Panc1 (cell line): Measurements from ENCODE around the gene DOCK4. TPM values are rescaled to one million over a fixed set of nuclear protein-coding genes. Genes with fewer than 3 reads are reported as not detected.

Source experiments
- ATAC-seq: fragments of 200-7000 bp; cut with Tn5 transposase; 2 replicates; pipeline ENCODE4 v1.9.1; 2020; ENCODE audit warnings: mild to moderate bottlenecking, moderate library complexity
- BruUV-seq: library from RNA; stranded (reverse); fragments of 400-500 nt; replicated peaks from 2 replicates; lab custom pipeline; 2021; lab: Mats Ljungman, UMichigan
- CTCF ChIA-PET: fragments of 300-600 bp; sonication (Branson Sonifier 250); formaldehyde crosslinking; loops from one replicate; lab custom pipeline; 2022; ENCODE audit warnings: antibody characterized with exemption; lab: Charles Lee
- POLR2A ChIA-PET: fragments of 300-600 bp; sonication (Branson Sonifier 250); formaldehyde crosslinking; loops from one replicate; lab custom pipeline; 2022; ENCODE audit warnings: antibody characterized with exemption; lab: Charles Lee
- DNase-seq: peaks from one replicate; pipeline ENCODE4 v3.0.0-alpha.2; 2010; ENCODE audit warnings: low read depth, low spot score
- H3K27ac ChIP-seq: 2 replicates; pipeline ENCODE4 v1.5.1; 2011; ENCODE audit warnings: mild to moderate bottlenecking, low read length, inconsistent platforms
- H3K27me3 ChIP-seq: fragments of 200-500 bp; sonication (Bioruptor generic); 2 replicates; pipeline ENCODE4 v1.6.0; 2014; ENCODE audit warnings: low read length, inconsistent platforms; ENCODE audit not compliant: control insufficient read depth, insufficient read depth
- H3K36me3 ChIP-seq: fragments of 200-500 bp; sonication (Bioruptor generic); 2 replicates; pipeline ENCODE4 v1.5.1; 2014; ENCODE audit warnings: inconsistent platforms, mild to moderate bottlenecking, low read length, moderate library complexity; ENCODE audit not compliant: control insufficient read depth, insufficient read depth
- H3K4me1 ChIP-seq: 2 replicates; pipeline ENCODE4 v1.5.1; 2011; ENCODE audit warnings: inconsistent platforms, mild to moderate bottlenecking, low read length, moderate library complexity; ENCODE audit not compliant: control insufficient read depth, insufficient read depth
- H3K4me3 ChIP-seq, 2 experiments: 2 replicates each; pipeline ENCODE4 v1.5.1; 2011 to 2012; ENCODE audit warnings: low read depth in 2 of 2, low read length in 2 of 2, mild to moderate bottlenecking in 2 of 2, inconsistent platforms in 1 of 2, moderate library complexity in 1 of 2
- H3K9me3 ChIP-seq: fragments of 200-500 bp; sonication (Bioruptor generic); 2 replicates; pipeline ENCODE4 v1.5.1; 2014; ENCODE audit warnings: low read depth, mild to moderate bottlenecking, inconsistent platforms, low read length, moderate library complexity; ENCODE audit not compliant: control insufficient read depth, insufficient read depth
- CTCF ChIP-seq: fragments of 450-650 bp; IDR thresholded peaks from 2 replicates; pipeline ENCODE4 v1.5.1; 2017; ENCODE audit warnings: mild to moderate bottlenecking
- POLR2AphosphoS5 ChIP-seq: IDR thresholded peaks from 2 replicates; pipeline ENCODE4 v1.6.1; 2012; ENCODE audit warnings: mild to moderate bottlenecking, low read depth, low read length, moderate library complexity
- REST ChIP-seq, 2 experiments: IDR thresholded peaks; 2 replicates each; pipeline ENCODE4 v1.6.1; 2011 to 2012; ENCODE audit warnings: low read depth in 2 of 2, control low read depth in 1 of 2, low read length in 1 of 2, mild to moderate bottlenecking in 1 of 2, moderate library complexity in 1 of 2; ENCODE audit not compliant: insufficient read depth in 1 of 2
- SIN3A ChIP-seq: IDR thresholded peaks from 2 replicates; pipeline ENCODE4 v1.6.1; 2012; ENCODE audit warnings: low read depth, mild to moderate bottlenecking, low read length, moderate library complexity, borderline replicate concordance; ENCODE audit not compliant: insufficient read depth
- TCF7L2 ChIP-seq: IDR thresholded peaks from 2 replicates; pipeline ENCODE4 v1.6.1; 2011; ENCODE audit warnings: mild to moderate bottlenecking, low read depth, low read length, inconsistent platforms
- in situ Hi-C: cut with HindIII; loops from 2 replicates; pipeline ENCODE4 v1.10.0; 2016; ENCODE audit warnings: low sequenced_read_pairs, low pct_unique_long_range_greater_than_20kb
- intact Hi-C: fragments of 100-400 bp; cut with micrococcal nuclease; formaldehyde crosslinking; loops from one replicate; pipeline ENCODE4 v1.10.0; 2022; ENCODE audit not compliant: unreplicated experiment
- total RNA-seq: library from RNA; stranded (reverse); gene quantifications from one replicate; pipeline ENCODE4 v1.2.1, GENCODE V29; 2021; ENCODE audit not compliant: unreplicated experiment

Gene DOCK4
- total RNA-seq, 1 experiment from 2014 or later = 10.8 TPM

GRCh38 chr7:112212571-112212970 is 6.4 kb upstream of the DOCK4 start:
- H3K4me3 ChIP-seq = no peak overlapping the region
- H3K9me3 ChIP-seq = no peaks in the 10 kb centered on the region
- CTCF ChIA-PET = no interaction called here
- DNase-seq (no peak), ATAC-seq (no peak)
- no peak overlapping the region for H3K27ac ChIP-seq
- no TSS peak for BruUV-seq
- intact Hi-C loops = no loop called here
- no peaks in the 10 kb centered on the region for H3K36me3 ChIP-seq
- POLR2A ChIA-PET = no interaction called here
- H3K27me3 ChIP-seq = no peaks in the 10 kb centered on the region
- 0 out of 2 replicates have a peak, but pooled peaks cover 2% of the 10 kb centered on the region for H3K4me1 ChIP-seq
- TF ChIP-seq TCF7L2 (no peak), SIN3A (no peak), POLR2AphosphoS5 (no peak), CTCF (no peak), REST (IDR thresholded peaks at IDR 0.05; ENCODE audit: insufficient read depth in 1 of 2, low read depth in 2 of 2, low read length in 1 of 2) (no peak)
- in situ Hi-C loops = no loop called here

- ChIA-PET CTCF (no interaction called here), POLR2A (interaction anchor here (0.6 kb wide), 1 partner anchor 9 kb away, joined by 4 read pairs; no protein-coding TSS in a partner anchor)
- Histone ChIP-seq H3K4me1 (0 out of 2 replicates have a peak, but pooled peaks cover 3% of the 10 kb centered on the region), H3K9me3 (no peaks in the 10 kb centered on the region), H3K4me3 (no peak overlapping the region), H3K27ac (no peak overlapping the region), H3K36me3 (no peaks in the 10 kb centered on the region; the same call in 1 of the 2 replicates), H3K27me3 (no peaks in the 10 kb centered on the region)
- intact Hi-C loops = no loop called here
- BruUV-seq = no TSS peak
- in situ Hi-C loops = no loop called here
- ATAC-seq (no peak), DNase-seq (no peak)
- no peak for TF ChIP-seq SIN3A
- no peak for TF ChIP-seq CTCF
- no peak for TF ChIP-seq TCF7L2
- TF ChIP-seq POLR2AphosphoS5 = no peak
- TF ChIP-seq REST (IDR thresholded peaks at IDR 0.05; ENCODE audit: insufficient read depth in 1 of 2, low read depth in 2 of 2, low read length in 1 of 2) = no peak
Measured at GRCh38 chr7:112211348-112211907, 5.2 kb upstream of the DOCK4 start.
